GM12801 (cell line): Measurements from ENCODE around the gene CST9.

Experiments used
- CTCF ChIP-seq: IDR thresholded peaks from one replicate; pipeline ENCODE4 v1.5.1; 2011; ENCODE audit warnings: control low read depth; ENCODE audit not compliant: insufficient read length; ENCODE audit errors: extremely low read depth

CST9 gene

GRCh38 chr20:23562721-23563342 is 42.9 kb downstream of the CST9 start:
- TF ChIP-seq CTCF, result no peak

- no peak for TF ChIP-seq CTCF
These were observed 51.3 kb downstream of the CST9 start for GRCh38 chr20:23554401-23554800.
